Measurements from ENCODE around the gene ALKBH8.
"Not testable (repeated sequence)": the region's sequence is repeated elsewhere in the genome, so short reads cannot be mapped to it uniquely, and the experiment has no call there.

ALKBH8 gene

GRCh38 chr11:107567739-107568335 lies 2.3 kb upstream of the ALKBH8 start:
- Histone ChIP-seq H3K4me3 (ENCODE audit: low read length) (peak overlapping the region; percentile 55), H2AFZ (ENCODE audit: low read depth, low read length) (peak overlapping the region; percentile 61), H3K36me3 (replicated peaks; ENCODE audit: low read depth, low read length) (no peaks in the 10 kb centered on the region), H4K20me1 (ENCODE audit: insufficient read depth, low read length) (no peaks in the 10 kb centered on the region), H3K9me3 (ENCODE audit: insufficient read depth, low read length) (no peaks in the 10 kb centered on the region), H3K4me2 (ENCODE audit: low read length) (peak overlapping the region; percentile 71), H3K79me2 (ENCODE audit: low read length) (peaks cover 16% of the 10 kb centered on the region), H3K4me1 (ENCODE audit: low read length) (peaks cover 42% of the 10 kb centered on the region), H3K9ac (ENCODE audit: low read length) (peak overlapping the region; percentile 40; the same call in 1 of the 2 replicates), H3K27me3 (ENCODE audit: low read depth, low read length) (no peaks in the 10 kb centered on the region), H3K27ac (ENCODE audit: low read length) (peak overlapping the region; percentile 32; the same call in 1 of the 2 replicates)
- TF ChIP-seq CTCF (IDR thresholded peaks at IDR 0.05; ENCODE audit: low read depth, low read length) (no peak), EZH2phosphoT487 (IDR thresholded peaks at IDR 0.05; ENCODE audit: low read depth) (no peak)

GRCh38 chr11:107566569-107566968 lies 1.0 kb upstream of the ALKBH8 start:
- H3K9ac ChIP-seq (ENCODE audit: low read length) = no peak overlapping the region
- TF ChIP-seq EZH2phosphoT487 (IDR thresholded peaks at IDR 0.05; ENCODE audit: low read depth) (no peak), CTCF (IDR thresholded peaks at IDR 0.05; ENCODE audit: low read depth, low read length) (no peak)
- no peaks in the 10 kb centered on the region for H3K36me3 ChIP-seq (replicated peaks; ENCODE audit: low read depth, low read length)
- peaks cover 17% of the 10 kb centered on the region for H3K79me2 ChIP-seq (ENCODE audit: low read length)
- H3K4me1 ChIP-seq (ENCODE audit: low read length) = peaks cover 43% of the 10 kb centered on the region
- H4K20me1 ChIP-seq (ENCODE audit: insufficient read depth, low read length) = no peaks in the 10 kb centered on the region
- H2AFZ ChIP-seq (ENCODE audit: low read depth, low read length) = 0 out of 2 replicates have a peak overlapping the region, but pooled peaks have one; percentile 30
- no peaks in the 10 kb centered on the region for H3K27me3 ChIP-seq (ENCODE audit: low read depth, low read length)
- peak overlapping the region; percentile 98; the same call in 1 of the 2 replicates for H3K4me3 ChIP-seq (ENCODE audit: low read length)
- H3K27ac ChIP-seq (ENCODE audit: low read length) = no peak overlapping the region
- peak overlapping the region; percentile 99 for H3K4me2 ChIP-seq (ENCODE audit: low read length)
- no peaks in the 10 kb centered on the region for H3K9me3 ChIP-seq (ENCODE audit: insufficient read depth, low read length)

- peak overlapping the region; percentile 82 for H3K9ac ChIP-seq (ENCODE audit: low read length)
- peaks cover 43% of the 10 kb centered on the region for H3K4me1 ChIP-seq (ENCODE audit: low read length)
- peak overlapping the region; percentile 99 for H3K4me2 ChIP-seq (ENCODE audit: low read length)
- peak overlapping the region; percentile 98 for H2AFZ ChIP-seq (ENCODE audit: low read depth, low read length)
- H3K36me3 ChIP-seq (replicated peaks; ENCODE audit: low read depth, low read length); H3K9me3 ChIP-seq (ENCODE audit: insufficient read depth, low read length); H4K20me1 ChIP-seq (ENCODE audit: insufficient read depth, low read length); H3K27me3 ChIP-seq (ENCODE audit: low read depth, low read length): not testable (repeated sequence)
- H3K27ac ChIP-seq (ENCODE audit: low read length) = peak overlapping the region; percentile 81
- H3K4me3 ChIP-seq (ENCODE audit: low read length) = peak overlapping the region; percentile 98
- peaks cover 17% of the 10 kb centered on the region for H3K79me2 ChIP-seq (ENCODE audit: low read length)
These were observed 493 bp upstream of the ALKBH8 start for GRCh38 chr11:107565955-107566501.

- Histone ChIP-seq H3K9ac (ENCODE audit: low read length) (peak overlapping the region; percentile 82), H3K4me1 (ENCODE audit: low read length) (peaks cover 43% of the 10 kb centered on the region), H3K79me2 (ENCODE audit: low read length) (peaks cover 17% of the 10 kb centered on the region), H3K27me3 (ENCODE audit: low read depth, low read length) (no peaks in the 10 kb centered on the region), H3K4me3 (ENCODE audit: low read length) (peak overlapping the region; percentile 98), H2AFZ (ENCODE audit: low read depth, low read length) (peak overlapping the region; percentile 98; the same call in 1 of the 2 replicates), H3K4me2 (ENCODE audit: low read length) (peak overlapping the region; percentile 99), H3K36me3 (replicated peaks; ENCODE audit: low read depth, low read length) (no peaks in the 10 kb centered on the region), H3K27ac (ENCODE audit: low read length) (peak overlapping the region; percentile 81), H3K9me3 (ENCODE audit: insufficient read depth, low read length) (no peaks in the 10 kb centered on the region), H4K20me1 (ENCODE audit: insufficient read depth, low read length) (no peaks in the 10 kb centered on the region)
- TF ChIP-seq EZH2phosphoT487 (IDR thresholded peaks at IDR 0.05; ENCODE audit: low read depth) (no peak), CTCF (IDR thresholded peaks at IDR 0.05; ENCODE audit: low read depth, low read length) (no peak)
These were observed 687 bp downstream of the ALKBH8 start for GRCh38 chr11:107564877-107565218.

All from OCI-LY3 (cell line).